ENCODE results near the gene ORAI1. TPM values are rescaled to one million over a fixed set of nuclear protein-coding genes. Genes with fewer than 3 reads are reported as not detected.
"Not testable (repeated sequence)": the region's sequence is repeated elsewhere in the genome, so short reads cannot be mapped to it uniquely, and the experiment has no call there.

The ORAI1 gene
- polyA plus RNA-seq, 3 donors from 2014 or later = 145 to 216 (median 183) TPM

DNA sequence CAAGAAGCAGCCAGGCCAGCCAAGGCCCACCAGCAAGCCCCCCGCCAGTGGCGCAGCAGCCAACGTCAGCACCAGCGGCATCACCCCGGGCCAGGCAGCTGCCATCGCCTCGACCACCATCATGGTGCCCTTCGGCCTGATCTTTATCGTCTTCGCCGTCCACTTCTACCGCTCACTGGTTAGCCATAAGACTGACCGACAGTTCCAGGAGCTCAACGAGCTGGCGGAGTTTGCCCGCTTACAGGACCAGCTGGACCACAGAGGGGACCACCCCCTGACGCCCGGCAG, 15.0 kb downstream of the ORAI1 start:
- no peak overlapping the region for H3K27ac Mint-ChIP-seq

DNA sequence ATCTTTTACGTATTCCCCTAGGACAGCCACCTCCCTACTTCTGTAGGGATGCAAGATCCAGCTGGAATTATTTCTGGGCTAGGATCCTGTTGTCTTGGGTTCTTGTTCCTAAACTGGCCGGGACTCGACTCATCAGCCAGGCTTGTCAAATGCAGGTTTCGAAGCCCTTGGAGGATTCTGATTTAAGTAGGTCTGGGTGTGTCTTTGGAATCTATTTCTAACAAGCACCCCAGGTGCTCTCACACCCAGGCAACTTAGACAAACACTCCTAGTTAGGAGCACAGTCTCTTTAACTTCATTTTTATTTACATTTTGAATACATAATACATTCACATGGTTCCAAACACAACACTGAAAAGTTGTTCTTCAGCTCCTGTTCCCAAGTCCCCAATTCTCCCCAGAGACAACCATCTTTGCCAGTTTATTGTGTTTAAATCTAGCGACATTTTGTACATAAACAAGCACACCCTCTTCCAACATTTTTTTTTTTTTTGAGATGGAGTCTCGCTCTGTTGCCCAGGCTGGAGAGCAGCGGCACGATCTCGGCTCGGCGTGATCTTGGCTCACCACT, 22.2 kb downstream of the ORAI1 start:
- no peak for DNase-seq
- H3K36me3 Mint-ChIP-seq = peaks cover 0 to 8% (median 3%) of the 10 kb centered on the region in 3 donors
- H3K27me3 Mint-ChIP-seq (ENCODE audit: low read depth in 3 of 3) = peaks cover 0 to 16% (median 12%) of the 10 kb centered on the region in 3 donors
- H3K27ac Mint-ChIP-seq = peak overlapping the region in 2 of 6 donors; percentile 9 to 55
- H3K4me1 Mint-ChIP-seq = peaks cover 28 to 34% of the 10 kb centered on the region in 2 donors
- H3K9me3 Mint-ChIP-seq = no peaks in the 10 kb centered on the region
- peak overlapping the region in 2 of 5 donors; percentile 27 to 38 for H3K4me3 Mint-ChIP-seq

More for the DNA sequence above, 15.0 kb downstream of the ORAI1 start:
- no peak for DNase-seq
- peaks cover 2 to 7% (median 2%) of the 10 kb centered on the region in 3 donors for H3K27me3 Mint-ChIP-seq (ENCODE audit: low read depth in 3 of 3)
- H3K4me1 Mint-ChIP-seq = peaks cover 31 to 33% of the 10 kb centered on the region in 2 donors
- H3K36me3 Mint-ChIP-seq = peaks cover 0 to 5% (median 5%) of the 10 kb centered on the region in 3 donors
- H3K4me3 Mint-ChIP-seq = no peak overlapping the region
- no peaks in the 10 kb centered on the region for H3K9me3 Mint-ChIP-seq

DNA sequence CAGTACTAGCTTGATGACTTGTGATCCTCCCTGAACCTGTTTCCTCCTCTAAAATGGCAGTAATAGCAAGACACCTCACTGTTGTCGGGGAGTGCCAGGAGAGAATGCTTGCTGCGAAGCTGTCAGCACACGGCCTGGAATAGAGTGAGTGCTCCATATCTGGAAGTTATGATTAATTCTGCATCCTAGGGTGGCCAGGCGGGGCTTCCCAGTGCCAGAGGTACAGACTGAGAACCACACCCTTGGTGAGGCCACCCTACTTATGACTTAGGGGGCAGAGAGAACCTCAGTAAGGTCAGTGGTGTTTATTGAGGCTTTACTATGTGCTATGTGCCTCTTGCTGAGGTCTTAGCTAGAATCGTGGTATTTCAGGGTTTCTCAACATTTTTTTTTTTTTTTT, 23.0 kb downstream of the ORAI1 start:
- peak overlapping the region; percentile 57 to 84 (median 69) for H3K4me3 Mint-ChIP-seq
- peaks cover 0 to 12% (median 6%) of the 10 kb centered on the region in 3 donors for H3K36me3 Mint-ChIP-seq
- peak in 2 of 3 donors; percentile 40 to 51 for DNase-seq
- H3K4me1 Mint-ChIP-seq = peaks cover 36 to 38% of the 10 kb centered on the region in 2 donors
- peak overlapping the region; percentile 77 to 92 (median 86) for H3K27ac Mint-ChIP-seq
- no peaks in the 10 kb centered on the region for H3K9me3 Mint-ChIP-seq
- H3K27me3 Mint-ChIP-seq (ENCODE audit: low read depth in 3 of 3) = peaks cover 0 to 16% (median 12%) of the 10 kb centered on the region in 3 donors

DNA sequence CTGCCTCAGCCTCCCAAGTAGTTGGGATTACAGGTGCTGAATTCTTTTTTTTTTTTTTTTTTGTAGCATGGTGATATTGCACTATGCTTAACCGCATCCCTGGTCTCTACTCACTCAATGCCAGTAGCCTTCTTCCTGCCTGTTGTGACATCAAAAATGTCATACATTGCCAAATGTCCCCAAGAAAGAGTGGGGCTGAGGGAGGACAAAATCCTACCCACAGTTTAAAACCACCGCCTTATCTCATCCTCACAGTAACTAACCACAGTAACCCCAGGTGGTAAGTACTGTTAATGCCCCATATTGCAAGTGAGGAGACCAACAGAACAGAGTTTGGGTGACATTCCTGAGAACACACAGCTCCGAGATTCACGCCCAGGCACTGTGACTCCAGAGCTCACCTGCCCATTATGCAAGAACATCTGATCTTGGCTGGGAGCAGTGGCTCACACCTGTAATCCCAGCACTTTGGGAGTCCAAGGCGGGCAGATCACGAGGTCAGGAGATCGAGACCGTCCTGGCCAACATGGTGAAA, 23.6 kb downstream of the ORAI1 start:
- Mint-ChIP-seq H3K4me1 (peaks cover 41 to 42% of the 10 kb centered on the region in 2 donors), H3K36me3 (peaks cover 0 to 12% (median 6%) of the 10 kb centered on the region in 3 donors), H3K27ac (peak overlapping the region; percentile 79 to 92 (median 88)), H3K27me3 (ENCODE audit: low read depth in 3 of 3) (peaks cover 0 to 16% (median 12%) of the 10 kb centered on the region in 3 donors), H3K4me3 (peak overlapping the region; percentile 57 to 84 (median 74)), H3K9me3 (no peaks in the 10 kb centered on the region)
- peak; percentile 80 to 84 (median 82) for DNase-seq

DNA sequence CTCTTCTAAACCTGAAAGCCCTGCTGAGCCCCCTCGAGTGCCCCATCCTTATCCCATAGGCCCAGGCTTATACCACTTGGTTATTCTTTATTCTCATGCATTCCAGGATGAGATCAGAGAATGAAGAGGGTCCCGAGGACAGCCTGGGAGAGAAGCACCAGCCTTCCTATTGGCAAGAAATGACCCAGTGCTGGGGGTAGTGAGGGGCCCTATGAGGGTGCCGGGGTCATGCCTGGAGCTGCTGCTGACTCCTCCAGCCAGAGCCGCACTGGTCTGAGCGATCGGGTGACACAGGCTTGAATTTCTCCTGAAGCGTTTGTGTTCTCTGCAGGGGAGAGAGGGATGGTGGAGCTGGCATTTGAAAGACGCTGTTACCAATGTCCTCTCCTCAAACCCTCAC, 25.0 kb downstream of the ORAI1 start:
- peaks cover 0 to 16% (median 12%) of the 10 kb centered on the region in 3 donors for H3K27me3 Mint-ChIP-seq (ENCODE audit: low read depth in 3 of 3)
- no peak for DNase-seq
- peaks cover 3 to 17% (median 6%) of the 10 kb centered on the region in 3 donors for H3K36me3 Mint-ChIP-seq
- no peaks in the 10 kb centered on the region for H3K9me3 Mint-ChIP-seq
- peak overlapping the region in 1 of 5 donors; percentile 9 for H3K4me3 Mint-ChIP-seq
- H3K4me1 Mint-ChIP-seq = peaks cover 44 to 47% of the 10 kb centered on the region in 2 donors
- H3K27ac Mint-ChIP-seq = peak overlapping the region in 2 of 6 donors; percentile 31 to 35

DNA sequence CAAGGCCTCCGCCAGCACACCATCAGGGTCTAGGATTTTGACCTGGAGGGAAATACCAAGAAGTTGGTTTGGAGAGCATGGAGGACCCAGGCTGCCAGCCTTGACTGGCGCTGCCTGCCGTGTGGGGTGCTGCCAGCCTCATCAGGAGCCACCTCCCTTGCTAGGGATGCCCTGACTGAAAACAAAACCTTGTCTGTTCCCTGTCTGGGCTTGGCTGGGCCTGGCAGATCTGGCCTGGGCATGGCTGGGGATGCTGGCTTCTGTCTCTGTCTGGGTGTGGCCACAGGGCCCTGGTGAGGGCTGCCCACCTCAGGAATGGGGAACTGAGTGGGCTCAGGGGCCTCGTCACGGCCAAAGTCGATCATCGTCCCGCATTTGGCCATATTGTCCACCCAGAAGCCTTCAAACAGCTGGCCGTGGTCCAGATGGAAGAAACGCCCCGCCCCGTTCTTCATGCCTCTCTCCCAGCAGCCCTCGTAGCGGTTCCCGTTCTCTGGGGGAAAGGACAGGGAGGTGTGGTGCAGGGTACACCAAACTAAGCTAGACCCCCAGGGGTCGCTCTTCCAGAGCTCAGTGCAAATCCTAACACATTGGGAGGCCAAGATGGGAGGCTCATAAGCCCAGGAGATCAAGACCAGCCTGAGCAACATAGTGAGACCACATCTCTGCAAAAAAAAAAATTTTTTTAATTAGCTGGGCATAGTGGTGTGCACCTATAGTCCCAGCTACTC, 26.6 kb downstream of the ORAI1 start:
- H3K9me3 Mint-ChIP-seq = no peaks in the 10 kb centered on the region

DNA sequence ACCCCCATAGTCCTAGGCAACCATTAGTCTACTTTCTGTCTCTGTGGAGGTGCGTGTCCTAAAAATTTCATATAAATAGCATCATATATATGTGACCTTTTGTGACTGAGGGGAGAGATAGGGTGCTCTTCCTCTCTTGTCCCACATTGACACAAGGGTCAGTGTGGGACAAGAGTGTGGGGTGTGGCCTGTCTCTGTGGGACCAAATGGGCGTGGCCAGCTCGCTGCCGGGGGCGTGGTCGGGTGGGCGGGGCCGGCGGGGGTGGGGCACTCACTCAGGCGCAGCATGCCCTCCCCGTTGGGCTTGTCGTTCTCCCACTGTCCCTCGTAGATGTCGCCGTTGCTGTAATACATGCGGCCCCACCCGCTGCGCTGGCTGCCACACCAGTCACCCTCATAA, 27.7 kb downstream of the ORAI1 start:
- Mint-ChIP-seq H3K4me1 (peaks cover 53 to 68% of the 10 kb centered on the region in 2 donors), H3K9me3 (no peaks in the 10 kb centered on the region), H3K4me3 (no peak overlapping the region), H3K27ac (peak overlapping the region in 2 of 6 donors; percentile 23 to 60), H3K27me3 (ENCODE audit: low read depth in 3 of 3) (peaks cover 6 to 25% (median 21%) of the 10 kb centered on the region in 3 donors), H3K36me3 (peaks cover 3 to 12% (median 6%) of the 10 kb centered on the region in 3 donors)
- no peak for DNase-seq

More for the DNA sequence above, 26.6 kb downstream of the ORAI1 start:
- no peak overlapping the region for H3K27ac Mint-ChIP-seq
- DNase-seq = no peak
- H3K4me3 Mint-ChIP-seq = no peak overlapping the region
- H3K36me3 Mint-ChIP-seq = peaks cover 3 to 12% (median 6%) of the 10 kb centered on the region in 3 donors
- H3K4me1 Mint-ChIP-seq = peaks cover 49 to 63% of the 10 kb centered on the region in 2 donors
- peaks cover 0 to 18% (median 13%) of the 10 kb centered on the region in 3 donors for H3K27me3 Mint-ChIP-seq (ENCODE audit: low read depth in 3 of 3)

DNA sequence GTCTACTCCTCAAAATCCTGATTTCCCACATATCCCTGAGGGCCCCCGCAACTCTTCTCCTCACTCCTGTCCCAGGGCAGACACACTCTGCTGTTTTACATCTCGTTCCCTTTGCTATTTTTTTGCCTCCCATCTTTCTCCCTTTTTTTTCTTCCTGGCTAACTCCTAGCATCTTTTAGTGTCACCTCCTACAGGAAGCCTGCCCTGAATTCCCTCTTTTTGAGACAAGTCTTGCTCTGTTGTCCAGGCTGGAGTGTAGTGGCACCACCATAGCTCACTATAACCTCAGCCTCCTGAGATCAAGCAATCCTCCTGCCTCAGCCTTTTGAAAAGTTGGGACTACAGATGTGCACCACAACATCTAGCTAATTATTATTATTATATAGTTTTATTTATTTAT, 29.8 kb downstream of the ORAI1 start:
- Mint-ChIP-seq H3K27me3 (ENCODE audit: low read depth in 3 of 3) (peaks cover 7 to 17% (median 14%) of the 10 kb centered on the region in 3 donors), H3K4me1 (peaks cover 49 to 66% of the 10 kb centered on the region in 2 donors), H3K36me3 (peaks cover 3 to 9% (median 3%) of the 10 kb centered on the region in 3 donors), H3K4me3 (no peak overlapping the region), H3K9me3 (no peaks in the 10 kb centered on the region), H3K27ac (peak overlapping the region in 3 of 6 donors; percentile 12 to 60 (median 26))
- DNase-seq = no peak

DNA sequence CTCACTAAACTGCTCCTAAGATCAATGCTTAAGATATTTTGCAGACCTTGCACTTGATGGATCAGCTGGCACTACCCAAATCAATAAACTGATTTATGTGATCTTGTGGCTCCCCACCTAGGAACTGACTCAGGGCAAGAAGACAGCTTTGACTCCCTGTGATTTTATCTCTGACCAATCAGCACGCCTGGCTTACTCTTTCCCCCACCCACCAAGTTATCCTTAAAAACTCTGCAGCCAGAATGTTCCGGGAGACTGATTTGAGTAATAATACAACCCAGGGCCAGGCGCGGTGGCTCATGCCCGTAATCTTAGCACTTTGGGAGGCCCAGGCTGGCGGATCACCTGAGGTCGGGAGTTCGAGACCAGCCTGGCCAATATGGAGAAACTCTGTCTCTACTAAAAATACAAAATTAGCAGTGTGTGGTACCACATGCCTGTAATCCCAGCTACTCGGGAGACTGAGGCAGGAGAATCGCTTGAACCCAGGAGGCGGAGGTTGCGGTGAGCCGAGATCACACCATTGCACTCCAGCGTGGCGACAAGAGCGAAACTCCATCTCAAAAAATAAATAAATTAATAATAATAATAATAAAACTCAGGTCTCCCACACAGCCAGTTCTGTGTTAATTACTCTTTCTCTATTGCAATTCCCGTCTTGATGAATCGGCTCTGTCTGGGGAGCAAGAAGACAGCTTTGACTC, 31.1 kb downstream of the ORAI1 start:
- H3K4me1 Mint-ChIP-seq = peaks cover 60 to 73% of the 10 kb centered on the region in 2 donors
- DNase-seq = no peak
- H3K9me3 Mint-ChIP-seq = no peaks in the 10 kb centered on the region
- H3K27ac Mint-ChIP-seq = peak overlapping the region; percentile 77 to 98 (median 93)
- H3K4me3 Mint-ChIP-seq = peak overlapping the region in 3 of 5 donors; percentile 8 to 74 (median 61)
- peaks cover 3 to 9% (median 3%) of the 10 kb centered on the region in 3 donors for H3K36me3 Mint-ChIP-seq
- H3K27me3 Mint-ChIP-seq (ENCODE audit: low read depth in 3 of 3) = peaks cover 7 to 17% (median 16%) of the 10 kb centered on the region in 3 donors

DNA sequence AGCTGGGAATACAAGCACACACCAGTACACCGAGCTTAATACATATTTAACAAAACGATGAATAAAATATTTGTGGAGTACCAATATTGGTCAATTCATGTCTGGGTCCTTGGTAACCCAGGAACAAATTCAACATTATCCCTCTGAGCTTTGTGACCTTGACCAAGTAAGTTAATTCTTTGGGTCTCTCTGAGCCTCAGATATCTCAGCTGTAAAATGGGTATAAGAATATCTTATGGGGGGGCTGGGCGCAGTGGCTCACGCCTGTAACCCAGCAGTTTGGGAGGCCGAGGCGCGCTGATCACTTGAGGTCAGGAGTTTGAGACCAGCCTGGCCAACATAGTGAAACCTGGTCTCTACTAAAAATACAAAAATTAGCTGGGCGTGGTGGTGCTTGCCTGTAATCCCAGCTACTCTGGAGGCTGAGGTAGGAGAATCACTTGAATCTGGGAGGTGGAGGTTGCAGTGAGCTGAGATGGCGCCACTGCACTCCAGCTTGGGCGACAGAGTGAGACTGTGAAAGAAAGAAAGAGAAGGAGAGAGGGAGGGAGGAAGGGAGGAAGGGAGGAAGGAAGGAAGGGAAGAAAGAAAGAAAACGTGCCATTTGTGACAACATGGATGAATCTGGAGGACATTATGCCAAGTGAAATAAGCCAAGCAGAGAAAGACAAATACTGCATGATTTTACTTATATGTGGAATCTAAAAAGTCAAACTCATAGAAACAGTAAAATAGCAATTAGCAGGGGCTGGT, 35.2 kb downstream of the ORAI1 start:
- H3K4me3 Mint-ChIP-seq = peak overlapping the region in 2 of 5 donors; percentile 14 to 46

DNA sequence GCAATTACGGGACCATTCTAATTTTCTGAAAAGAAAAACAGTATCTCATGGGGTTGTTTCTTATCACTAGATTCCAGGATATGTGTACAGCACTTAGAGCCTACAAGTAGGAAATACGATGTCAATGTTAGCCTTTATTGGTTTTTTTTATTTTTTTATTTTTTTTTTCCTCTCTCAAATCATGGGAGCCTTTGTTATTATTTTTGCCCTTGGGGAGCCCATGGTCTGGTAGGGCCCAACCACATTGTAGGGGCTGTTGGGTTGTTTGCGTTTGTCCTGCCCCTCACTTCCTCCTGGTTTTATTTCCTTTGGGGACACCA, 37.2 kb downstream of the ORAI1 start:
- peak overlapping the region; percentile 81 to 96 (median 91) for H3K4me3 Mint-ChIP-seq
- DNase-seq = no peak
- peaks cover 64 to 70% of the 10 kb centered on the region in 2 donors for H3K4me1 Mint-ChIP-seq
- H3K36me3 Mint-ChIP-seq = peaks cover 6 to 12% (median 9%) of the 10 kb centered on the region in 3 donors
- H3K27me3 Mint-ChIP-seq (ENCODE audit: low read depth in 3 of 3) = peaks cover 8 to 22% (median 16%) of the 10 kb centered on the region in 3 donors
- peak overlapping the region; percentile 87 to 97 (median 95) for H3K27ac Mint-ChIP-seq
- H3K9me3 Mint-ChIP-seq = no peaks in the 10 kb centered on the region

More for the DNA sequence above, 35.2 kb downstream of the ORAI1 start:
- H3K4me1 Mint-ChIP-seq = peaks cover 73 to 87% of the 10 kb centered on the region in 2 donors
- peaks cover 9 to 29% (median 22%) of the 10 kb centered on the region in 3 donors for H3K27me3 Mint-ChIP-seq (ENCODE audit: low read depth in 3 of 3)
- peaks cover 6 to 12% (median 6%) of the 10 kb centered on the region in 3 donors for H3K36me3 Mint-ChIP-seq
- DNase-seq, H3K9me3 Mint-ChIP-seq: not testable (repeated sequence)
- peak overlapping the region in 5 of 6 donors; percentile 22 to 77 (median 51) for H3K27ac Mint-ChIP-seq

DNA sequence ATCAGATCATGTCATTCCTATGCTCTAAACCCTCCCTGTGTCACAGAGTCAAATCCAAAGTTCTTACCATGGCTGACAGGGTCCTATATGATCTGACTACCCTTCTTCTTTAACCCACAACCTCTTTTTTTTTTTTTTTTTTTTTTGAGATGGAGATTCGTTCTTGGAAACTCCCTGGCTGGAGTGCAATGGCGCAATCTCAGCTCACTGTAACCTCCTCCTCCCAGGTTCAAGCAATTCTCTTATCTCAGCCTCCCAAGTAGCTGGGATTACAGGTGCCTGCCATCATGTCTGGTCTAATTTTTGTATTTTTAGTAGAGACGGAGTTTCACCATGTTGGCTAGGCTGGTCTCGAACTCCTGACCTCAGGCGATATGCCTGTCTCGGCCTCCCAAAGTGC, 40.5 kb downstream of the ORAI1 start:
- Mint-ChIP-seq H3K4me1 (peaks cover 50 to 54% of the 10 kb centered on the region in 2 donors), H3K27ac (peak overlapping the region in 2 of 6 donors; percentile 63 to 77), H3K36me3 (peaks cover 6 to 12% (median 9%) of the 10 kb centered on the region in 3 donors), H3K27me3 (ENCODE audit: low read depth in 3 of 3) (peaks cover 7 to 17% (median 9%) of the 10 kb centered on the region in 3 donors), H3K4me3 (peak overlapping the region in 1 of 5 donors; percentile 68)
- H3K9me3 Mint-ChIP-seq, DNase-seq: not testable (repeated sequence)
